ENCODE measurements around the gene FAM20B. TPM values are rescaled to one million over a fixed set of nuclear protein-coding genes. Genes with fewer than 3 reads are reported as not detected.

Gene FAM20B
- total and polyA plus RNA-seq, 2 of the 8 experiments (the other 6 are each of a cell fraction or from before 2014, with no cell fraction given), result 8.3 to 36.6 TPM

DNA sequence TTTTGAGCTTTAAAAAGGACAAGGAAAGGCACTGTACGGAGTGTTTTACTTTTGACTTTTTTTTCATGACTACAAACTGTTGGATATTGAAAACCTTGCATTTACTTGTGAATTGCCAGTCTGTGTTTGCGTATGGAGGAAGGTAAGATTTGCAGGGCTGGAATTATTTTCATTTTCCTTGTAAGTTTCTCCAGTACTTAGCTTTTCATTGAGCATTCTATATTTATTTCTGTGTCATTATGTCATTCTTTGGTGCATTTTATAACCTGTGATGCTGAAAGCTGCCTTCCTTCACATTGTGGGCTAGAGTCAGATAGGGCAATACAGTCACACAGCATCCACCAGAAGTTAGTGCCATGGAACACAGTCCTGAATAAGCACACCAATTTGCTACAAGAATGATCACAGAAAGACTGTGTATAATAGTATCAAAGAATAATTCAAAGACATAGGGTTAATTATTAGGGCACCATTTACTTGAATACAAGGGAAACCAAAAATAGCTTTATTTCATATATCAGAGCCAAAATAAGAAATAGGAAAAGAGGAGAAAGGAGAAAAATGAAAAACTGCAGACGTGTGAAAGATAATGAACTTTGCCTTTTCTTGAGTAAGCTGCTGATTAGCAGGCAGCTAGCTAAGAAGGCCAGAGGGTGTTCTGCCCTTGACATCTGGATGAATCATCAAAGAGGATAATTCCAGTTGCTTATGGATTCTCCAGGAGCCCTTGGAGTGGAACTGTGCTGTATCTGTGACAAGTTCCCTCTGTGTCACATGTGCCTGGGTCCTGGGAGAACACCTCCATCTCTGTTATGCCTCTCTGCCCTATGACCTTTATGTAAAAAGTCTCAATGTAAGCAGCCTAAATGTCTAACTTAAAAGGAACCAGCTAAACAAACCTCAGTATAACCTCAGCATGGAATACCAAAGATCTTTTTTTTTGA lies 8.0 kb upstream of the FAM20B start:
- Histone ChIP-seq H2BK20ac (ENCODE audit: low read length) (no peak overlapping the region), H3K56ac (replicated peaks; ENCODE audit: insufficient read length, low read depth, low read length) (no peak overlapping the region), H4K8ac (ENCODE audit: extremely low read depth, insufficient read depth, low read length) (no peak overlapping the region), H3K79me2 (ENCODE audit: control insufficient read depth in 1 of 2, insufficient read depth in 2 of 2, low read length in 2 of 2) (no peaks in the 10 kb centered on the region), H2AK5ac (ENCODE audit: low read depth, low read length) (no peak overlapping the region), H4K91ac (replicated peaks; ENCODE audit: insufficient read length, low read length) (no peak overlapping the region), H3K36me3 (ENCODE audit: control insufficient read depth in 2 of 4, insufficient read depth in 4 of 4, low read length in 3 of 4) (no peaks in the 10 kb centered on the region), H2BK12ac (ENCODE audit: low read depth, low read length) (no peak overlapping the region), H2BK15ac (ENCODE audit: low read length) (no peak overlapping the region), H3K79me1 (ENCODE audit: low read depth, low read length) (no peaks in the 10 kb centered on the region), H3K27ac (ENCODE audit: low read depth, low read length) (no peak overlapping the region), H2BK5ac (ENCODE audit: low read depth, low read length) (no peak overlapping the region), H3K4me3 (ENCODE audit: extremely low read depth in 1 of 4, insufficient read depth in 2 of 4, low read depth in 3 of 4, low read length in 4 of 4) (no peak overlapping the region), H3K9me3 (ENCODE audit: insufficient read depth in 2 of 2, low read depth in 1 of 2, low read length in 1 of 2) (no peaks in the 10 kb centered on the region), H4K5ac (ENCODE audit: insufficient read length, low read depth, low read length) (no peak overlapping the region), H3K23ac (ENCODE audit: insufficient read length) (no peak overlapping the region), H2AFZ (ENCODE audit: low read length) (no peak overlapping the region), H3K23me2 (ENCODE audit: low read depth, low read length) (no peaks in the 10 kb centered on the region), H3K4me2 (ENCODE audit: insufficient read depth in 1 of 2, low read depth in 2 of 2, low read length in 2 of 2) (no peak overlapping the region), H3K18ac (ENCODE audit: extremely low read depth, low read length) (no peak overlapping the region), H3K27me3 (replicated peaks in 1 of 4; ENCODE audit: control insufficient read depth in 3 of 4, extremely low read depth in 1 of 4, insufficient read depth in 3 of 4, low read length in 3 of 4) (no peaks in the 10 kb centered on the region), H3K9ac (replicated peaks in 1 of 4; ENCODE audit: extremely low read depth in 1 of 4, low read depth in 3 of 4, low read length in 3 of 4) (no peak overlapping the region), H3K4me1 (replicated peaks in 1 of 4; ENCODE audit: control insufficient read depth in 3 of 4, insufficient read depth in 4 of 4, low read length in 3 of 4) (no peaks in the 10 kb centered on the region), H3K4ac (replicated peaks; ENCODE audit: insufficient read length, low read depth, low read length) (no peak overlapping the region), H3K14ac (ENCODE audit: insufficient read length) (no peak overlapping the region), H2BK120ac (replicated peaks; ENCODE audit: low read depth, low read length) (no peak overlapping the region), H4K20me1 (replicated peaks in 1 of 2; ENCODE audit: control insufficient read depth in 1 of 2, insufficient read depth in 2 of 2, low read length in 2 of 2) (no peaks in the 10 kb centered on the region)
- DNase-seq (ENCODE audit: low read depth in 1 of 2, low spot score in 2 of 2) (no peak), FAIRE-seq (no peak)
- ChIA-PET POLR2A (ENCODE audit: partially characterized antibody) (interaction anchor here (0.6 kb wide), 2 partner anchors 680 to 980 kb away, joined by 4 to 6 read pairs; no protein-coding TSS in a partner anchor), CTCF (ENCODE audit: partially characterized antibody) (interaction anchor here (0.7 to 2.3 kb wide), 6 partner anchors 10 to 490 kb away, joined by 3 to 19 read pairs (median 5); no protein-coding TSS in a partner anchor)
- no peak for TF ChIP-seq RXRA (IDR thresholded peaks at IDR 0.05; ENCODE audit: insufficient read depth, low read depth, low read length)
- TF ChIP-seq HDAC6 (IDR thresholded peaks at IDR 0.05; ENCODE audit: low read depth, low read length), result no peak
- no peak for TF ChIP-seq SIRT6 (IDR thresholded peaks at IDR 0.05; ENCODE audit: low read length)
- 58% methylated on average over 3 of the region's 3 CpGs; no CpG with 5 or more reads in 1 of the 2 experiments for WGBS, 2 experiments (ENCODE audit: extremely low coverage in 1 of 2, insufficient coverage in 1 of 2, insufficient read length in 1 of 2, insufficient replicate concordance in 2 of 2, low coverage in 1 of 2, low lambda C conversion rate in 2 of 2, missing lambda C conversion rate in 1 of 2)
